Measurements from ENCODE around the gene CHPF. TPM values are rescaled to one million over a fixed set of nuclear protein-coding genes. Genes with fewer than 3 reads are reported as not detected.
A peak's percentile ranks its signal among the peaks of the same experiment; 100 is the strongest.

The CHPF gene
- total RNA-seq, 1 donor from 2014 or later: 285 TPM

DNA sequence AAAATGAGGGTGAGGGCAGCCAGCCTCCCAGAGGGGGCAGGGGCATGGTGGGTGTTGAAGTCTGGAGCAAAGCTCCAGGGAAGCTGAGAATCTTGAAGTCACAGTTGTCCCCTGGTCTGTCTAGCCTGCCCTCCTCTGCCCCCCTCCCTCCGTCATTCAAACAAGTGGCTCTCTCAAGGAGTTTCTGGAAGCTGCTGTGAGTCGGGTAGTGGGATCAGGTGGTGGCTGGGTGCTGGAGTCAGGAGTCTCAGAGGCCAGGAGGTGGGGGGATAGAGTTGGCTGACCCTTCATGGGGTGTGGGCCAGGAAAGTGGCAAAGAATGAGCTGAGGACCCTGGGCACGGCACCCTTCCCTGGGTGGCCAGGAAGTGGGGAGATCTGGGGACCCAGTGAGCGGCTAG is 29.8 kb downstream of the CHPF start:
- TF ChIP-seq CTCF (IDR thresholded peaks at IDR 0.05; ENCODE audit: insufficient read depth, low read length, poor library complexity, severe bottlenecking): no peak
- Histone ChIP-seq H3K27me3 (ENCODE audit: control insufficient read depth, insufficient read depth, low read length) (peaks cover 89% of the 10 kb centered on the region), H3K4me3 (ENCODE audit: low read depth, low read length) (no peak overlapping the region), H3K36me3 (ENCODE audit: control insufficient read depth, insufficient read depth, low read length) (no peaks in the 10 kb centered on the region)
- DNase-seq (ENCODE audit: low read depth): no peak

DNA sequence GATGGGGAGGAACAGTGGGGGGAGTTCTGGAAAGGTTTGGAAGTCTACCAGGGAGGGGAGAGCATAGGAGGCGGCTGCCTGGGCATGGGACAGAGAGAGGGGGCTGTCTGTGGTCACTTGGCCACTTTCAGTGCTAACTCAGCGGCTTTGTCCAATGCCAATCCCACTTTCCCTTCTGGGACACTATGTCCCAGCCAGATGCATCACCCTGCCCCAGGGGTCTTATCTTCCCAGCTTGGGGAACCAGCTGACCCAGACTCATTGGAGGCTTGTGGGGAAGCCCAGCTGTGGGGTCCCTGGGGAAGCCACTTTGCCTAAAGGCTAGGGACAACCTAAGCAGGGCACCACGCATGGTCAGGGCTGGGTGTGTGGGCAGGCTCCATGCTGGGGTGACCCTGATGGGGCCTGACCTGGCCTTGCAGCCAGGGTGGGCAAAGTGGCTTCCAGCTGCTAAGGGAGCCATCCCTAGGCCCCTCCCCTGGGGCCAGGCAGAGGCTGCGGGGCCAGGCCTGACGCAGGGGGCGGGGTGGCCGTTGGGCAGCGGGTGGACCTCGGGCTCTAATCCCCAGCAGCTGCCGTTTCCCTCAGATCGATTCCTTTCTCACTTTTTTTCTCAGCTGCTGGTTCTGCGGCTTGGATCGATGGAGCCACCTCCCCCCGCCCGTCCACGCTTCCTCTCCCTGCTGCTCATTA is 30.9 kb downstream of the CHPF start:
- Histone ChIP-seq H3K4me3 (ENCODE audit: low read depth, low read length) (no peak overlapping the region), H3K36me3 (ENCODE audit: control insufficient read depth, insufficient read depth, low read length) (no peaks in the 10 kb centered on the region), H3K27me3 (ENCODE audit: control insufficient read depth, insufficient read depth, low read length) (peaks cover 81% of the 10 kb centered on the region)
- TF ChIP-seq CTCF (IDR thresholded peaks at IDR 0.05; ENCODE audit: insufficient read depth, low read length, poor library complexity, severe bottlenecking): no peak
- DNase-seq (ENCODE audit: low read depth): no peak

GRCh38 chr2:219511547-219512325 is 31.9 kb downstream of the CHPF start:
- H3K4me3 ChIP-seq (ENCODE audit: low read depth, low read length): no peak overlapping the region
- H3K36me3 ChIP-seq (ENCODE audit: control insufficient read depth, insufficient read depth, low read length): no peaks in the 10 kb centered on the region
- peaks cover 73% of the 10 kb centered on the region for H3K27me3 ChIP-seq (ENCODE audit: control insufficient read depth, insufficient read depth, low read length)
- DNase-seq (ENCODE audit: low read depth): no peak
- no peak for TF ChIP-seq CTCF (IDR thresholded peaks at IDR 0.05; ENCODE audit: insufficient read depth, low read length, poor library complexity, severe bottlenecking)

GRCh38 chr2:219510512-219511135 is 33.0 kb downstream of the CHPF start:
- Histone ChIP-seq H3K4me3 (ENCODE audit: low read depth, low read length) (no peak overlapping the region), H3K27me3 (ENCODE audit: control insufficient read depth, insufficient read depth, low read length) (peaks cover 62% of the 10 kb centered on the region), H3K36me3 (ENCODE audit: control insufficient read depth, insufficient read depth, low read length) (peaks cover 1% of the 10 kb centered on the region)
- TF ChIP-seq CTCF (IDR thresholded peaks at IDR 0.05; ENCODE audit: insufficient read depth, low read length, poor library complexity, severe bottlenecking): no peak
- DNase-seq (ENCODE audit: low read depth): no peak

DNA sequence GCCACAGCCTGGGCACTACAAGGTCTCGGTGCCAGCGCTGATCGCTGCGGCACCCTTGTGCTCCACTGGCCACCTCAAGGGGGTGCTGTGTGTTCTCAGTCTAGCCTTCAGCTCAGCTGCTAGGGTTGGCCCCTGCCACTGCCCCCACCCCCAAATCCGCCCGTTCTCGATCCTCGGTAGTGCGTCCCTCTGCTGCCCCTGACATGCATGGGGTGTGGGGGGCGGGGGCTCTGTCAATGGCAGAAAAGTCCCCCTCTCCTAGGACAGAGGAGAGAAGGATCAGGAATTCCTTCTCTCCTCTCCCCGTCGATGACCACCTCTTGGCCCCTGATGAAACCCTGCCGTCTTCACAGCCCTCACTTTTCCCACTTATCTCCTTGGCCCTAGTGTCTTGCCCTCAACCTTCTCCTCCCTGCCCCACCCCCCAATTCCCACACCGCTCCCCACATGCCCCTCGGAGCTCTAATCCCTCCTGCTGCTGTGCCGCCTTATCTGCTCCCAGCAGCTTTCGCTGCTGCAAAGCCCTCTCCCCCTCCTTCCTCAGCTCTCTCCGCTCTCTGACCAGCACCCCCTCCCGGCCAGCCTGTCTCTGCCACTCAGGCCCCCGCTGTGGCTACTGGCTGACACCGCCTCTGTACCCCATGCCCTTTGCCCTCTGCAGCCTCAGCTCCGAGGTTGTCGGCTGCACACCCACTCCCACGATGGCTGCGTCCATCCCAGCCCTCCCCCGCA is 33.7 kb downstream of the CHPF start:
- no peak for DNase-seq (ENCODE audit: low read depth)
- TF ChIP-seq CTCF (IDR thresholded peaks at IDR 0.05; ENCODE audit: insufficient read depth, low read length, poor library complexity, severe bottlenecking): peak; percentile 81
- H3K4me3 ChIP-seq (ENCODE audit: low read depth, low read length): no peak overlapping the region
- peaks cover 1% of the 10 kb centered on the region for H3K36me3 ChIP-seq (ENCODE audit: control insufficient read depth, insufficient read depth, low read length)
- H3K27me3 ChIP-seq (ENCODE audit: control insufficient read depth, insufficient read depth, low read length): peaks cover 55% of the 10 kb centered on the region
